ENCODE results near the gene CSGALNACT2. TPM values are rescaled to one million over a fixed set of nuclear protein-coding genes. Genes with fewer than 3 reads are reported as not detected.

Gene CSGALNACT2
- total and polyA plus RNA-seq, 2 of the 13 experiments (the other 11 are each of a cell fraction or from before 2014, with no cell fraction given), result 3.3 to 7.1 TPM

GRCh38 chr10:43206391-43207235 is 68.4 kb downstream of the CSGALNACT2 start (continued):
- no peak for TF ChIP-seq RFXAP (CRISPR knock-in tag; IDR thresholded peaks at IDR 0.05; ENCODE audit: borderline replicate concordance)
- TF ChIP-seq SRSF1 (optimal IDR thresholded peaks at IDR 0.05; ENCODE audit: low read depth, low read length), result no peak

- ChIA-PET CTCF (ENCODE audit: low intra/inter-chr PET ratio, low total read pairs) (no interaction called here), POLR2A (no interaction called here)
- Histone ChIP-seq H2AFZ (ENCODE audit: low read length) (no peak overlapping the region), H3K27ac (ENCODE audit: extremely low read length, insufficient read depth, low read length) (no peak overlapping the region), H3K36me3 (replicated peaks in 1 of 2; ENCODE audit: control insufficient read depth in 1 of 2, insufficient read depth in 2 of 2, low read length in 2 of 2) (no peaks in the 10 kb centered on the region), H4K20me1 (ENCODE audit: insufficient read depth, low read length) (no peaks in the 10 kb centered on the region), H3K4me1 (ENCODE audit: insufficient read depth, low read length) (no peaks in the 10 kb centered on the region), H3K4me3 (replicated peaks in 1 of 3; ENCODE audit: insufficient read depth in 1 of 3, low read depth in 2 of 3, low read length in 3 of 3) (no peak overlapping the region), H3K9ac (ENCODE audit: insufficient read depth, low read depth, low read length) (no peak overlapping the region), H3K9me3 (ENCODE audit: low read length) (no peaks in the 10 kb centered on the region), H3K79me2 (ENCODE audit: insufficient read depth, low read length) (no peaks in the 10 kb centered on the region), H3K27me3 (ENCODE audit: control insufficient read depth in 1 of 2, insufficient read depth in 2 of 2, low read length in 2 of 2) (peaks cover 4 to 7% of the 10 kb centered on the region in 2 experiments; a peak in 2 of 5 replicates), H3K4me2 (ENCODE audit: low read depth, low read length) (no peak overlapping the region)
- no peak for FAIRE-seq
- TF ChIP-seq ZNF546 (CRISPR knock-in tag; conservative IDR thresholded peaks at IDR 0.05) (no peak), FOXP1 (IDR thresholded peaks at IDR 0.05) (no peak), FOXP1 (CRISPR knock-in tag; IDR thresholded peaks at IDR 0.05) (no peak), MXD4 (CRISPR knock-in tag; IDR thresholded peaks at IDR 0.05) (no peak), POLR2A (IDR thresholded peaks at IDR 0.05; ENCODE audit: insufficient read depth in 1 of 2, low read depth in 2 of 2, low read length in 2 of 2) (no peak), DR1 (CRISPR knock-in tag; IDR thresholded peaks at IDR 0.05) (no peak), NR3C1 (CRISPR knock-in tag; IDR thresholded peaks at IDR 0.05) (no peak)
- BruUV-seq (replicated peaks), result no TSS peak
- no peak for DNase-seq (ENCODE audit: low spot score)
- intact Hi-C loops (cut with micrococcal nuclease; ENCODE audit: unreplicated experiment) (no loop called here), in situ Hi-C loops (cut with HindIII; ENCODE audit: extremely low pct_ligation_motif_present, low pct_unique_long_range_greater_than_20kb) (no loop called here)
- 19% methylated on average over 4 of the region's 17 CpGs for whole genome bisulfite sequencing (ENCODE audit: low lambda C conversion rate)
- ATAC-seq, result no peak
Measured at GRCh38 chr10:43208147-43209073, 70.2 kb downstream of the CSGALNACT2 start.

All from HepG2 (cell line).